Choroid plexus epithelial cell (primary cell): Measurements from ENCODE around the gene ATP2B2.

ENCODE experiments used
- DNase-seq: peaks from one replicate; pipeline ENCODE4 v3.0.0-alpha.2; 2010; ENCODE audit warnings: low read depth
- H3K4me3 ChIP-seq: 2 replicates; pipeline ENCODE4 v1.5.1; 2011; ENCODE audit warnings: low read depth, mild to moderate bottlenecking, control low read depth, low read length, moderate library complexity
- TF ChIP-seq, protein P1 (sequence below): conservative IDR thresholded peaks from 2 replicates; pipeline ENCODE4 v1.5.1; 2011; ENCODE audit warnings: low read depth, mild to moderate bottlenecking, control low read depth, inconsistent platforms, low read length, moderate library complexity

The ATP2B2 gene

DNA sequence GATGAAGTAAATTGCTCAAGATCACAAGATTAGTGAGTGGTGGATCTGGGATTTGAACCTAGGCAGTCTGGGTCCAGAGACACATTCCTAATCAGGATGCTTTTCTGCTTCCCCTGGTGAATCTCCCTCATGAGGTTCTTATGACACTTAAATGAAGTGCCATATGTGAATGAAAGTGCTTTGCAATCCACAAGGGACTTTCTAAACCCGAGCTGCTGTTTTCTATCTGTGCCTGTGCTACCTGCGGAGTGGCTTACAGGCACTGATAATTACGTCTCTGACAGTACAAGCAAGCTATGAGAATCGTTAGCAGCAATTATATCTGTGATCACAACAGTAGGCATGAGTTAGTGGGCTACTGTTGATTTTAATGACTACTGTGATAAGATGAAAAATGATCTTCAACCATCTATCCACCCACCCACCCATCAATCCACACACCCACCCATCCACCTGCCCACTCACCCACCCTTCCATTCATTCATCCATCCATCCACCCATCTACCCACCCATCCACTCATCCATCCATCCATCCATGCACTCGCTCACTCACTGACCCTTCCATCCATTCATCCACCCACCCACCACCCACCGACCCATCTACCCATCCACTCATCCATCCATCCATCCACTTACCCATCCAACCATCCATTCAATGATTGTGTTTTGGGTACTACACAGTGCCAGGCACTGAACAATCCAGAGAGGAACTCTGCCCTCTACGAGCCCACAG lies 51.8 kb downstream of the ATP2B2 start:
- DNase-seq = no peak
- H3K4me3 ChIP-seq = no peak overlapping the region
- TF ChIP-seq, protein P1, sequence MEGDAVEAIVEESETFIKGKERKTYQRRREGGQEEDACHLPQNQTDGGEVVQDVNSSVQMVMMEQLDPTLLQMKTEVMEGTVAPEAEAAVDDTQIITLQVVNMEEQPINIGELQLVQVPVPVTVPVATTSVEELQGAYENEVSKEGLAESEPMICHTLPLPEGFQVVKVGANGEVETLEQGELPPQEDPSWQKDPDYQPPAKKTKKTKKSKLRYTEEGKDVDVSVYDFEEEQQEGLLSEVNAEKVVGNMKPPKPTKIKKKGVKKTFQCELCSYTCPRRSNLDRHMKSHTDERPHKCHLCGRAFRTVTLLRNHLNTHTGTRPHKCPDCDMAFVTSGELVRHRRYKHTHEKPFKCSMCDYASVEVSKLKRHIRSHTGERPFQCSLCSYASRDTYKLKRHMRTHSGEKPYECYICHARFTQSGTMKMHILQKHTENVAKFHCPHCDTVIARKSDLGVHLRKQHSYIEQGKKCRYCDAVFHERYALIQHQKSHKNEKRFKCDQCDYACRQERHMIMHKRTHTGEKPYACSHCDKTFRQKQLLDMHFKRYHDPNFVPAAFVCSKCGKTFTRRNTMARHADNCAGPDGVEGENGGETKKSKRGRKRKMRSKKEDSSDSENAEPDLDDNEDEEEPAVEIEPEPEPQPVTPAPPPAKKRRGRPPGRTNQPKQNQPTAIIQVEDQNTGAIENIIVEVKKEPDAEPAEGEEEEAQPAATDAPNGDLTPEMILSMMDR = no peak

DNA sequence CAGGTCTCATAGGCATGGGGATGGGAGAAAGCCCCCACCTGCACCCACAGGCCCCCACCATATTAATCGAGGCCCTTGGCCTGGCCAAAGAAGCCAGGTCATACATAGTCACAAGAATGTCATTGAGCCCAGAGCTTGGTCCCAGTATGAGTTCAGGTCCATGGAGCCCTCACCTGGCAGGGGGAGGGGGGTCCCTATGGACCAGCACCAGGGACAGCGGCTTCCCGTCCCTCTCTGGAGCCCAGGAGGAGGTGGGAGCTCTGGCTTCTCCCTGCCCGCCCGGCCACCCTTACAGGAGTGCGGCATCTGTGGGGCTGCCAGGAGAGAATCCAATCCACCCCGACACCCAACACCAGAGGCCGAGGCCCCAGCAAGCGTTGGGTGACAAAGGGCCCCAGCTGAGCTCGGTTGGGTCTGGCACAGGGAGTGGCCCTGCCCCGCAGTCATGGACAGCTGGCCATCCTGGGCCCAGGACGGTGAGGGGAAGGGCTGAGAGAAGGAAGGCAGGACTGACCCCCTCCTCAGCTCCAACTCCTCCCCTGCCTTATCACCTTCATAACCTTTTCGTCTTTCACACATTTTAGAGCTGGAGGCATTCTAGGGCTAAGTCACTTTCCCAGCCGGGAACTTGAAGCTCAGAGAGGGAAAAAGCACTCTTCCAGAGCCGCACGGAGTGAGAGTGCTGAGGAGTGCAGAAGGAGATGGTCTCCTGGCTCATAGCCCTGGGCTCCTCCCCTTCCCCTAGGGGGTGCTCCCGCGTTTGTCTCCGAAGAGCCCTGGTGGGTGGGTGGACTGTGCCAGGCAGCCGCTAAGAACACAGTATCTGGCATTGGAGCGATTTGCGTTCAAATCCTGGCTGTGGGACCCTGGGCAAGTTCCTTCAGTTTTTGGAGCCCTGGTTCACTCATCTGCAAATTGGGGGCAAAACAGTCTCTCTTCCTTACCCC lies 54.6 kb downstream of the ATP2B2 start:
- no peak overlapping the region for H3K4me3 ChIP-seq
- TF ChIP-seq, protein P1 = no peak
- no peak for DNase-seq

DNA sequence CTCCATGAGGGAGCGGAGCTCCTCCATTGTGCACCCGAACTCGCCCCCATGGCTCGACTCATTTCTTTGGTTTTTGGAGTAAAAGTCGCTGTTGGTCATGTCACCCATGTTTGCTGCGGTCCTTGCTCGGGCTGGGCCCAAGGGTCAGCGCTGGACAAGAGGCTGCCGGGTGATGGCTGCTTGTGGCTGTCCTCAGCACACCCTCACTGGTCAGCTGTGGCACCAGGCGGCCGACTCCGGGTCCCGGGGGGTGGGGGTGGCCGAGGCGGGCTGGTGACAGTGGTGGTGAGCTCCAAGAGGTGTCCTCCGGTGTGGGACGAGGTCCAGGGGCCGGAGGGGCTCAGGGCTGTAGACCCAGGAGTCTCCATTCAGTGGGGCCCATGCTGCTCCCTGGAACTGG lies 56.0 kb downstream of the ATP2B2 start:
- no peak for DNase-seq
- TF ChIP-seq, protein P1 = no peak
- no peak overlapping the region for H3K4me3 ChIP-seq

DNA sequence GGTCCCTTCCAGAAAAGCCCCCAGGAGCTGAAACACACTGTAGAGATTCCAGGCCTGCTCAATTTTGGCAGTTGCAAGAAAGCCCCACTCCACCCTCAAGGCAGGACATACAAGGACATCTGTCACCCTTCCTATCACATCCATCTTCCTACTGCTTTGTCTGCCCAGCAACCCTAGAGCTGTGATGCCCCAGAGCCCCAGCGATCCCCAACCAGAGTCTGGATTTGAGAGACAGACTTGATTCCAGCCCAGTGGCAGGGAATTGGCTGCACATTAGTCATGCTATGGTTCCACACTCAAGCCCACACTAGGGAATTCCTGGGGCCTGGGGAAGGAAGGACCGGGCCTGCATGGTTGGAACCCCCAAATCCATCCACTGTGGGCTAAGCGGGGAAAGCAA lies 56.8 kb downstream of the ATP2B2 start:
- TF ChIP-seq, protein P1 = no peak
- no peak for DNase-seq
- no peak overlapping the region for H3K4me3 ChIP-seq

DNA sequence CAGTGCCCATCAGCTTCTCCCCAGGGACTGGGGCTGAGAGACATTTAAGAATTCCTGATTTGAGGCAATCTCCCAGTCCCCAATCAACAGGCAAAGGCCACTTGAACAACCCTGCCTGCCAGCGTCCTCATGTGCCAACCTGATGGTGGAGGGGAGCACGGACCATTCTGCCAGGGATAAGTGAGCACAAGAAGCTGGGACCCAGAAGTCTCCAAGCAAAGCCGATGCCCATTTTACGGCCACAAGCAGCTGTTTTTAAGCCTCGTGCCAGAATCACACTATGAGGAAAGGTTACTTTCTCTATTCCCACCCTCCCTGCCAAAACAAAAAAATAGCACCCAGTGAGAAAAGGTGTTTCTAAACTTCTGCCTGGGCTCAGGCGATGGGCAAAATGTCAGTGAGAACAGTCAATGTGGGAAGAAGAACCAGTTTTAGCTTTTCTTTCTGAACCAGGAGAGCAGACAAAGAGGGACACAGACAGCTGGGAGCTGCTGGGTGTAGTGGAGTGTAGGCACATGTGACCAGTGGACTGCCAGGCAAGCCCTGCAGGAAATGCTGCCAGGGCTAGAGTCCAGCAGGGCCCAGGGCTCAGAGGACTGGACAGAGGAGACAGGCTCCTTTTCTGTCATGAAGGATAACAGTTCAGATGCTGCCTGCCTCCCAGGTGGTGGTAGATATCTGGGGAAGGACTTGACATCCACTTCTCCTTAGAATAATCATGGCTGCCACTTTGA lies 57.7 kb downstream of the ATP2B2 start:
- H3K4me3 ChIP-seq = no peak overlapping the region
- no peak for DNase-seq
- TF ChIP-seq, protein P1 = no peak

DNA sequence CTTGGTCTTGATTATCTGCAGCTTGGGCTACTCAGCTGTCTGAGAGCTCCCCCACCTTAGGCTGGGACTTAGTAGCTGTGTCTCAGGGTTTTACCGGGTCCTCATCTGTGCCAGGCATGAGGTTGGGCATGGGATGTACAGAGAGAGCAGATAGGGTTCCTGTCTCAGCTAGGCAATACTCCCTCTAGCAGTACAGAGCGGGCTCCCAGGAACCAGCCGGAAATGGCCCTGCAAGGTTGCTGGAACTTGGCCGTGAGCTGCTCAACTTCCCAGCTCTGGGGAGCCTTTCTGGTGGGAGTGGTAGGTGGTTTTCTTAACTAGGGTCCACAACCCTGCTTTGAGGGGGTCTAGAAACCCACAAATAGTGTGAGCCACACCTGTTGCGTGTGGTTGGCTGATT lies 58.3 kb downstream of the ATP2B2 start:
- DNase-seq = no peak
- no peak overlapping the region for H3K4me3 ChIP-seq
- TF ChIP-seq, protein P1 = no peak
